Activated naive CD4-positive, alpha-beta T cell (primary cell): ENCODE data around the gene ARX.

Source experiments
- DNase-seq, 4 experiments: peaks; one replicate each; lab custom pipeline; 2025; lab: John Stamatoyannopoulos, UW

Gene ARX

GRCh38 chrX:25016938-25017598 lies 1.3 kb upstream of the ARX start:
- no peak for DNase-seq

DNA sequence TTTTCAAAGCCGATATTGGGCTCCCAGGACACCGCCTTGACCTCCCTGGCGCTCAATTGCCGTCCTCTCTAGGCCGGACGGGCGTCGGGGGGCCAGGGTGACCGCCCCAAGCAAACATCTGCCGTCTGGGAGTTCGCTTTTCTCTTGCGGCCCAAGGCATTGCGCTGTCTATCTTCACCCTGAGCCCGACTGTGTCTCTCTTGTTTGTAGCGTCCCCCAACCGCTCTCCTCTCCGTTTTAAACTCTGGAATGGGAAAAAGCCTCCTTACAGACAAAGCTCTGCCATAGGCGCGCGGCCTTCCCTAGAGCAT lies 551 bp upstream of the ARX start:
- no peak for DNase-seq

DNA sequence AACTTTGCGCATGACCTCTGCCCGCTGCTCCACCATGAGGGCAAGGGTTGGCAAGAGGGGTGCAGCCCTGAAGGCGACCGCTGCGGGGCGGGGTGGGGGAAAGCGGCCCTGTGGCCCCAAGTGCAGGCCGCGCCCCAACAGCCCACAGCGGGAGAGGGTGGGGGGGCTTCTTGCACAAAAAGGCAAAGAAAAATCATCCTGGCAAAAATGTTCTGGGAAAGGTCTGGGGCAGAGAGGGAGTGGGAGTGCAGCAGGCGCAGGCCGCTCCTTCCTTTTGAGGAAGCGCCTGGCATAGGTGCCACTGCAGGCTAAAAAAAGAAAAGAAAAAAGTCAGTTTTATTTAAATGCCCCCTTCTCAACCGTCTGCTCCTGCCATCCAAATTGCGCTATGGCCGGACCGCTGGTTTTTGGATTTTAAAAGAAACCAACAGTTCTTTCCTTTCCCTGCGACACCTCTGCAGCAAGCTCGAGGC lies 1.4 kb downstream of the ARX start:
- DNase-seq = no peak

DNA sequence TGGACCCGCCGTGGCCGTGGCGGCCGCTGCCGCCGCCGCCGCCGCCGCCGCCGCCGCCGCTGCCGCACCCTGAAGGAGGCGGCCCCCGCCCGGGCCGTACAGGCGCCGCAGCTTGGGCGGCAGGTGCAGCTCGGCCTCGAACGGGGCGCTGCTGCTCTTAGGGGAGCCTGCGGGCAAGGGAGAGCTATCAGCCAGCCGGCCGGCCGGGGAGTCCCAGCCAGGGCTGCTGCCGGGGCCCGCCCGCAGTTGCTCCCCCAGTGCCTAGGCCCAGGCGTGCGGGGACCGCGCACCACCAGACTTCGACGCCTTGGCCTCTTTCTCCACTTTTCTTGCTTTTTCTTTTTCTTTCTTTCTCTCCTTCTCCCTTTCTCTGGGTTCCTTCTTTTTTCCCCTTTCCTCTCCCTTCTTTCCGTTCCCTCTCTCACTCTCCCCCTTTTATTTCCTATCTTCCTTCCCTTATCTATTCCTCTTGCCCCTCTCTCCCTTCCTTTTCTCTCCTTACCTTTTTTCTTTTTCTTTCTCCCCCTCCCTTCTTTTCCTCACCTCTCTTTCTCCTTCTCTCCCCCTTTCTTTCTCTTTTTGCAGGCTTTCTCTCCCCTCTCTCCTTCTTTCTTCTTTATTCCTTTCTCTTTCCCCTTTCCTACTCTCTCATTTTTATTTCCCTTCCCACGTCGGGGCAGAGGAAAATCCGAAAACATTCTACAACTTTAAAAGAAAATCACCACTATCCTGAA lies 2.0 kb downstream of the ARX start:
- no peak for DNase-seq

- DNase-seq = no peak
These were observed 2.8 kb downstream of the ARX start for GRCh38 chrX:25012793-25013631.

GRCh38 chrX:25012433-25012735 lies 3.4 kb downstream of the ARX start:
- DNase-seq = no peak

GRCh38 chrX:25011589-25012432 lies 4.0 kb downstream of the ARX start:
- DNase-seq = no peak

DNA sequence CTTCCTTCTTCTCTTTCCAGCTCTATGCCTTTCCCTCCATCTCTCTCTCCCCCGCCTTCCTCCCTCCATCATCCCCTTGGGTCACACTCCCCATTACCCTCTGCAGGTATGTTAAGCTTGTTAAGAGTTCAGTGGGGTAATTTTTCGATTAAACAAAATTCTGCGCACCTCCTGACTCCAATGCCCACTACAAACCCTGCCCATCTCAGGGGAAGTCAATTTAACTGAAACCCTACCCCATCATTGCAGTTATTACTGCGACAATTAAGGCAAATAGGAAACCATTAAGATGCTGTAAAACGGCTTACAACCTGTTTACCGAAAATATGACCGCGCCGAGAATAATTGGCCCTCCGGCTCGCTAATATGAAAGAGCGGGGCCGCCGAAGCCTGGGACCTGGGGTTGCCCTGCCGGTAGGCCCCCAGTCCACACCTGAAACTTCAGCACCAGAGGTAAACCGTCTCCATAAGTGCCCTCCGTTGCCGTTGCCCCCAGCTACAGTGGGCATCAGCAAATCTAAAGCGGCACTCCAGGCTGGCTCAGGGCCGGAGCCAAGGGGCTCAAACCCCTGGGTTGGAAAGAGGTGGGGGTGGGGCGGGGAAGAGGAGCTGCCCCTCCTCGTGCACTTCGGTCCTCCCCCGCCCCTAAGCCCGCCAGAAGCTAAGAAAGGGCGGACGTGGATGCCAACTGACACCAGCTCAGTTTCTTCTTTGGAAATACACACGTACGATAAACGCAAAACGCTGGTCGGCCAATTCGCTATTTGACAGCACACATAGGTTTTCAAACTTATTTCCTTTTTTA lies 4.8 kb downstream of the ARX start:
- DNase-seq = no peak

DNA sequence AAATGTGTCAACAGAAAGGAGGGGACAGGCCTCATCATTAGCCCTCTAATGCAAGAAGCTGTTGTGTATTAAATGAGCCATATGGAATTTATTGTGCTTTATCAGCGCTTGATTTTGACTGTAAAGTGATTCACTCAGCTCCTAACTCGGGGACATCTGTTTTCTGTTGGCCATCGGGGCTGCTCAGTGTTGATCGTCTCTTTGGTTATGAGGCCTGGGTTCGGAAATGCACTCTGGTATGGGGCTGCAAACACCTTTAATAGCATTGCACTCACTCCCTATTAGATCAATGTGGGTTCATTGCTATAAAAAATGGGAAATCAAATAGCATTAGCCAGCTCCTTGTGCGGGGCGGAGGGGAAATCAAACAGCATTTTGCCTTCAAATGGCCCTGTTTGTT lies 6.4 kb downstream of the ARX start:
- DNase-seq = no peak

GRCh38 chrX:25007059-25008053 lies 8.4 kb downstream of the ARX start:
- no peak for DNase-seq

DNA sequence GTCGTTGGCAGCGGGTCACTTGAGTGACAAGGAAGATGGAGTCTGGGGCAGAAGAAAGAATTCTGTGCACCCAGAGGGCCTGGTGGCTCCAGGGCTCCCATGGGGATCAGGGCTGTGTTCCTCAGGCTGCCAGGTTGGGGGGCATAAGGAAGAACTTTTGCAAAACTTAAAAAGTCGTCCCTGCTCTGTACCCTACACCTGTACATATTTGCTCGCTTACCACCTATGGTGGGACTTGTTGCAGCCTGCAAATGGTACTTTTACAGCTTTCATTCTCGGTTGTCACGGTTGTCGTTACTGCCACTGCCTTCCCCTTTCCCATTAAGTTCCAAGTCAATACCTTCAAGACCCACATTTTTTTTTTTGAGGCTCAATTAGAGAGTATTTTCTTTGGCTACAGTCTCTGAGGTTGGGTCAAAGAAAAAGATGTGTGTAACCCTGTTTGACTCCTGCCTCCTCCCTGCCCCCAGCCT lies 9.1 kb downstream of the ARX start:
- no peak for DNase-seq

DNA sequence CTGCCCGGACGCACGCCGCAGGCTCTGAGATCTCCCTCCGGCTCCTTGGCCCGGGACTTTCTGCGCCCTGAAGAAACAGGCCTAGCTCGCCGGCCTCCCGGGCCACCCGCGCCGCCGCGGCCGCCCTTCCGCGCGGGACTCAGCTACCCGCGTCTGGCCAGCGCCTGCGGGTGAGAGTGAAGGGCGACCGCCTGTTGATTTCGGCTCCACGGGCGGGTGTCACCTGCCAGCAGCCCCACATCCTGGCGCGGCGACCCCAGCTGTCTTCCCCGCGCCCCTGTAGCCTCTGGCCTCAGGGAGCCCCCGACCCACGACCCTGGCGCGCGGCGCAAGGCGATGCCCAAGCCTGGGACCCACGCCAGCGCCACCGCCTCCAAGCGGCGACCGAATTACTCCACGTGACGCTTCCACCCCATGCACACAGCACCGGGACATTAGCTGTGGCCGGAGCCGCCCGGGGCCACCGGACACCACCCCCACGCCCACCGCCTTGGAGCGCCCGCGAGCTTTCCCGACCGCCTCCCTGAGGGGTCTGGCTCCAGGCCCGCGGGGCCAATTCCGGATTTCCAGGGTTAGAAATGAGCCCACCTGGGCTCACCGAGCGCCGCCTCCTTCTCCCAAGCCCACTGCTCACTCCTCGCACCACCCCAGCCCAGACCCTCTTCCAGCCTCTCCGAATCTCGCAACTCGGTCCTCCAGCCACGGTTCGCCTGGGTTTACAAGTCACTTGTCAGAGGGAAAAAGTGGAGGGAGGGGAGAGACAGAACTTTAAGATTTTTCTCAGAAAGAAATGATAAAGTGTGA lies 10.2 kb downstream of the ARX start:
- no peak for DNase-seq

GRCh38 chrX:25005034-25005381 lies 10.8 kb downstream of the ARX start:
- no peak for DNase-seq

DNA sequence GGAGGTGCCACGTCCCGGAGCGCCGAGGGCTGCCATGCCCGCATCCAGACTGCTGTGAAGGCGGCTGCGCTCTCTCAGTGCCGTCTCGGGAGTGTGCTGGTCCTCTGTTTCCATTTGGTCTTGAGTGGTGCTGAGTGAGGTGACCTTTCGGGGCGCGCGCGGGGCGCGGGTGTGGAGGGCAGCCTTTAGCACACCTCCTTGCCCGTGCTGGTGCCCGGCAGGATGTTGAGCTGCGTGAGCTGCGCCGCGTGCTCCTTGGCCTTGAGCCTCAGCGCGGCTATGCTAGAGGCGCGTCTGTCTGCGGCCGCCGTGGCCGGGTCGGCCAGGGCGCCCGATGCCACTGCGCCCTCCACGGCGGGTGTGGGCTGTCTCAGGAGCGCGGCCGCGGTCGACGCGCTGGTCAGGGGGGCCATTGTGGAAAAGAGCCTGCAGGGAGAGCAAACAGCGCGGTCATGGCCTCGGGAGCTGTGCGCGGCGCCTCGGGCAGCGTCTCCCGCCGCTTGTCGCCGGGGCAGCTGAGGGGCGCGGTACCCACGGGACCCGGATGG lies 11.2 kb downstream of the ARX start:
- no peak for DNase-seq

DNA sequence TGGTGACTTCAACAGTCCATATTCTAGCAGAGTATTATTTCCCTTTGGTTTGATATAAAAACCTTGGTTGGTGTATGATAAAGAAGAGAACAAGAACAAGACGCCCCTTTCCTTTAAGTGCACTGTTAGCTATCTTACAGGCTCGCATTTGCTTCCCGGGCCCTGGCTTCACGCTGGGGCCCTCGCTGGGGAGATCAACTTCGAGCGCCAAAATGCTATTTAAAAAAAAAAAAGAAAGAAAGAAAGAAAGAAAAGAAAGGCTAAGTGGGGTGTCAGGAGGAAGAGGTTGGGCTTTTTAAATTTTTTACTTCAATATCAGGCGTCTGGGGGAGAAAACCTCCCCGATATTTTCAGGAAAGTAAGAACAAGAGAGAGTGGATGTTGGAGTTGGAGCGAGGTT lies 11.7 kb downstream of the ARX start:
- DNase-seq = no peak

DNA sequence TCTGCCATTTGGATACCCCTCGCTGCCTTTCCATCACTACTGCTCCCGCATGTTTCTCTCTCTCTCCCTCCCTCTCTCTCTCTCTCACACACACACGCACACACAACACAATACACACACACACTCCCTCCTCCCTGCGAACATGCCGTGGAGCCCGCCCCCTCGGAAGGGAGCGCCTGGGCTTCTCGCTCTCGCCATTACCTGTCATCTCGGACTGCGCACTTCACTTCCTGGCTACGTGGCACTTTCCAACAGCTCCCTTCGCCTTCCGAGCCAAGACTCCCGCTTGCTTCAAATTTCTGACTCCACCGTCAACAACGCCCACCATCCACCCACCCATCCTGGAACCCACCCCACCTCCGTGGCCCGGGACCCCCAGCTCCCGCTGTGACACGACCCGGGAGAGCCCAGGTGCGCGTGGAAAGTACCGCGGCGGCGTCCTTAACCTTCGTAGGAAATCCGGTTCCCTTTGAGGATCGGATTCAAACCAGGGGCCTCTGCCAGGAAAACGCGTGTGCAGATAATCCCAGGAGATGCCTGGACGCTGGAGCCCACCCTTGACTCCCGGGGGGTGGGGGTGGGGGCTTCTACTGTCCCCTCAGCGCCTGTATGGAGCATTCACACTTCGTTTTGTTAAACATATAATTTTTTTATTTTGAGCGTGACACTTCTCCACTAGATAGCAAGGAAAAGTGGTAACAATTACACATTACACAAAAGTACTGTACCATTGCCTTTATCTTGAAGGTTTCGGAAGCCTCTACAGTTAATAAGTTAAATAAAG lies 12.5 kb downstream of the ARX start:
- no peak for DNase-seq

DNA sequence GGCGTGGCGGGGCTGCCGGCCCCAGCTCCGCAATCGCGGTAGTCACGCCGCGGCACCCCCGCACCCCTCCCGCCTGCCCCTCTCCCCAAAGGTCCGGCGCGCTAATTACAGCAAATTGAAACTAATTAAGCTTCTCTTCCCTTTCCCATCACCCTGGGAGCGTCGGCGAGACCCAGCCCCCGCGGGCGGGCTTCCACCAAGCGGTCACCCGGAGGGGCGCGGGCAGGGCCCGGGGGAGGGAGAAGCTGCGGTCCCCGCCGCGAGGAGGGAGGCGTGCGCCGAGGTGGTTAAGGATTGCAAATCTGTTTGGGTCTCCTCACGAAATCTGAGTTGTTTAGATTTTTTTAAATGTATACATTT lies 13.1 kb downstream of the ARX start:
- no peak for DNase-seq
